ENCODE results near the gene DMAC2L. TPM values are rescaled to one million over a fixed set of nuclear protein-coding genes. Genes with fewer than 3 reads are reported as not detected.
"Not testable (repeated sequence)": the region's sequence is repeated elsewhere in the genome, so short reads cannot be mapped to it uniquely, and the experiment has no call there.

Gene DMAC2L
- total RNA-seq, 1 donor from 2014 or later = 18.8 TPM

DNA sequence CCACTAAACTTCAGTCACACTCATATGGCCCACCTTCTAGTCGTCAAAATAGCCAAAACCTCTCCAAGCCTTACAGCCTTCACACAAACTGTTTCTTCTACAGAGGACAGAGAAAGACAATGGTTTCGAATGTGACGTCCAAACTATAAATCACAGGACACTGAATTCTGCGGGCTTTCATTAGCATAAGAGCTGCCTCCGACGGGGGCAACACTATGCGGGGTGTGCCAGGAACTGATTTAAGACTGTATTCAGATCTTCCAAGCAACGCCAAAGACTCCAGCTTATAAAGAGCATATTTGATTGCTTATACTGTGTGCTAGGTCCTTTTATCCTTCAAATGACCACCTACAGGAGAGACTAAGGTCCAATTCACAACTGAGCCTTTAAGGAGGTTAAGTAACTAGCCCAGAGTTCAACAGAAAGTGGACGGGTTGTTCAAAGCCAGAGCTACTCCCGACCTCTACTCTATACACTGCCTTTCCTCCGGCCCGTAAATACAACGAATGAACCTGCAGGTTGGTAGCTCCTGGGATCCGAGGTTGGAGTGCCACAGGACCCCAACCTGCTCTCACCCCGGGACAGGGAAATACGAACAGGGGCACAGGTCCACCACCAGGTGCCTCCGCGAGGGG lies 670 bp upstream of the DMAC2L start:
- Mint-ChIP-seq H3K4me3 (peak overlapping the region; percentile 96), H3K27ac (peak overlapping the region; percentile 99), H3K9me3 (no peaks in the 10 kb centered on the region), H3K36me3 (ENCODE audit: low read depth) (peaks cover 31% of the 10 kb centered on the region), H3K27me3 (no peaks in the 10 kb centered on the region), H3K4me1 (peaks cover 35% of the 10 kb centered on the region)
- intact Hi-C loops (cut with micrococcal nuclease) = loop anchor here (5.0 kb wide), 2 partner anchors 249 to 416 kb away; no protein-coding TSS in a partner anchor
- DNase-seq = no peak

DNA sequence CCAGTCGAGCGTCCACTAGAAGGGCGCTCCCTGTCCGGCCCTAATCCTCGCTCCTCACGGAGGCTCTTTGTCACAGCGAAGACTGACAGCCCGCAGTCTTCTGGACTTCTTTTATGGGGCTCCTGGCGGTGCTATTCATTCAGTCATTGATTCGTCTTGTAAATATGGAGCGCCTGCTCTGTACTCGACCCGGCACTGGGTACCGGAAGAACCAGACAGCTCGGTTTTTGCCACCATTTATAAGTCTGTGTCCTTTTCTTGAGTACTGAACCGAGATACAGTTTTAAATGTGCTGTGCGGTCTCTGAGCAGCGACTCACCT lies 570 bp downstream of the DMAC2L start:
- no peaks in the 10 kb centered on the region for H3K27me3 Mint-ChIP-seq
- peak overlapping the region; percentile 96 for H3K4me3 Mint-ChIP-seq
- intact Hi-C loops (cut with micrococcal nuclease) = loop anchor here (1.0 to 5.0 kb wide), 10 partner anchors 9 to 678 kb away; partner anchors contain the start of genes KLHDC2, NIN, SOS2 and VCPKMT
- H3K4me1 Mint-ChIP-seq = peaks cover 39% of the 10 kb centered on the region
- DNase-seq = no peak
- no peaks in the 10 kb centered on the region for H3K9me3 Mint-ChIP-seq
- peaks cover 33% of the 10 kb centered on the region for H3K36me3 Mint-ChIP-seq (ENCODE audit: low read depth)
- H3K27ac Mint-ChIP-seq = peak overlapping the region; percentile 99

DNA sequence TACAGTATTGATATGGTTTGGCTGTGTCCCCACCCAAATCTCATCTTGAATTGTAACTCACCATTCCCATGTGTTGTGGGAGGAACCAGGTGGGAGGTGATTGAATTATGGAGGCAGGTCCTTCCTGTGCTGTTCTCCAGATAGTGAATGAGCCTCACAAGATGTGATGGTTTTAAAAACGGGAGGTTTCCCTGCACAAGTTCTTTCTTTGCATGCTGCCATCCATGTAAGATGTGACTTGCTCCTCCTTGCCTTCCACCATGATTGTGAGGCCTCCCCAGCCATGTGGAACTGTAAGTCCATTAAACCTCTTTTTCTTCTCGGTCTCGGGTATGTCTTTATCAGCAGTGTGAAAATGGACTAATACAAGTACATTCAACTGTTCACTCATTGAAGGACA lies 2.0 kb downstream of the DMAC2L start:
- peaks cover 43% of the 10 kb centered on the region for H3K4me1 Mint-ChIP-seq
- H3K27ac Mint-ChIP-seq, H3K9me3 Mint-ChIP-seq, DNase-seq, H3K27me3 Mint-ChIP-seq: not testable (repeated sequence)
- intact Hi-C loops (cut with micrococcal nuclease) = loop anchor here (5.0 kb wide), 2 partner anchors 252 to 413 kb away; no protein-coding TSS in a partner anchor
- H3K36me3 Mint-ChIP-seq (ENCODE audit: low read depth) = peaks cover 30% of the 10 kb centered on the region
- peak overlapping the region; percentile 22 for H3K4me3 Mint-ChIP-seq

DNA sequence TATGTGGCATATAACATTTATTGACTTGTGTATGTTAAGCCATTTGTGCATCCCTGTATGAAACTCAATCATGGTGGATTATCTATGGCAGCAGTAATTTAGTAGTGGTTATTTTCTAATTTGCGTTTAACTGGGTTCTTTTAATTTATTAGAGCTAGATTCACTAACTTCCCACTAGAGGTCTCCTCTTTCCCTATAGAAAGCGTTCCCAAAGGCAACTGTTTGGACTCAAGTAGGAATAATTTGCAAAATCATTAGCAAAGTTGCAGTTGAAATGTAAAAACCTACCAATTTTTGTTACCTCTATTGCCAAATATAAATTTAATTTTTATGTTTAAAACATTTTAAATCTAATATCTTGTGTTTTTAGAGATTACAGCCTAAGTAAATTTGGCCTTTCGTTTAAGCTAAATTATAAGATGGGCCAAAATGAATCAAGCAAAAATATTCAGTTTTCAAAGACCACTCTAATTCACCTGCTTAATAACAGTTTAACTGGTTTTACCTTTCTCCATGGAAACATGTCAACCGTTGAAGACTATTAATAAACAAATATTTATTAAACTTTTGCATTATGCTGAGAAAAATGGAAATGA lies 6.0 kb downstream of the DMAC2L start:
- intact Hi-C loops (cut with micrococcal nuclease) = no loop called here
- Mint-ChIP-seq H3K36me3 (ENCODE audit: low read depth) (peaks cover 27% of the 10 kb centered on the region), H3K27ac (no peak overlapping the region), H3K4me3 (no peak overlapping the region), H3K27me3 (no peaks in the 10 kb centered on the region), H3K9me3 (no peaks in the 10 kb centered on the region), H3K4me1 (peaks cover 33% of the 10 kb centered on the region)
- no peak for DNase-seq

DNA sequence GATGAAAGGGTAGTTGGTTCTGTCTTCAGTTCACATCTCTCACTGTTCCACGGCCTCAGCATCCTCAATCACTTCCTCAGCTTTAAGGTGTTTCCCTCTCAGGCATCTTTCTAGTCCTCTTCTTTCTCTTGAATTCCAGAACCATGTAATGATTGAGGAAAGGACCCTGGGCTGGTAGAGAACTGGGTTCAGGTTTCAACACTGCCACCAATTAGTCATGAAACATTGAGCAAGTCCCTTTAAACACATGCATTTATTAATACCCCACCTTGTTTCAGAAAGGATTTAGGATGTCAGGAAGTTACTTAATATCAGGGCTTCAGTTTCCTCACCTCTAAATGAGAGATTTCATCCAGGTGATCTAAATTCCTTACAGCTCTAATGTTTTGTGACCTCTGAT lies 7.2 kb downstream of the DMAC2L start:
- Mint-ChIP-seq H3K36me3 (ENCODE audit: low read depth) (peaks cover 26% of the 10 kb centered on the region), H3K27me3 (no peaks in the 10 kb centered on the region), H3K4me3 (no peak overlapping the region), H3K9me3 (no peaks in the 10 kb centered on the region), H3K4me1 (peaks cover 25% of the 10 kb centered on the region), H3K27ac (no peak overlapping the region)
- intact Hi-C loops (cut with micrococcal nuclease) = no loop called here
- no peak for DNase-seq

DNA sequence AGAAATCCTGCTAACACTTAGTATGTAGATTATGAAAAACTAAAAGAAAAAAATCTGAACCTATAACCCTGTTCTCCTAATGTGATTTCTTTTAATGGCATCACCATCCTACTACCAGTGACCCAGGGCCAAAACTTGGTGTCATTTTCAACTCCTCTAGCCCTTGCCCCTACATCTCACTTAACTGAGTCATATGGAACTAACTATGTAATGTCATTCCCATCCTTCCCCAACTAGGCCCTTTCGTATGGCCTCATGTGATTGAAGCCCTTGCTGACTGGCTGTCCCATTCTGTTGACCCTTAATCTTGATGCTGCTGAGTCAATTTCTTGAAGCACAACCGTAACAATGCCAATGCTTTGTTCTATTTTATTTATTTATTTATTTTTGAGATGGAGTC lies 7.6 kb downstream of the DMAC2L start:
- Mint-ChIP-seq H3K4me1 (peaks cover 24% of the 10 kb centered on the region), H3K9me3 (no peaks in the 10 kb centered on the region), H3K27me3 (no peaks in the 10 kb centered on the region), H3K27ac (no peak overlapping the region), H3K4me3 (no peak overlapping the region), H3K36me3 (ENCODE audit: low read depth) (peaks cover 24% of the 10 kb centered on the region)
- intact Hi-C loops (cut with micrococcal nuclease) = loop anchor here (2.0 to 5.0 kb wide), 3 partner anchors 89 to 443 kb away; partner anchors contain the start of gene SOS2
- no peak for DNase-seq

DNA sequence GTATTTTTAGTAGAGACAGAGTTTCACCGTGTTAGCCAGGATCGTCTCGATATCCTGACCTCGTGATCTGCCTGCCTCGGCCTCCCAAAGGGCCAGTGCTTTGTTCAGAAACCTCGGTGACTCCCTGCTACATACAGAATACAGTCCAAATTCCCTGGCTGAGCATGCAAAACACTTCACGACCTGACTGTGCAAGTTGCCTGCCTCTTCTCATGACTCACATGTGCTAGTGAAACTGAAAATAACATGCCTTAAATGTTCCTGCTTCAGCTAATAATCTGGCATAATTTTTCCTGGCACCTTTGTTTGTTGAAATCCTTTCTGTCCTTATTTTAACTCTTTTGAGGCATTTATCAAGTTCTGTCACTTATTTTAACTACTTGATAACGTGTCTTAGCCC lies 8.2 kb downstream of the DMAC2L start:
- peaks cover 24% of the 10 kb centered on the region for H3K4me1 Mint-ChIP-seq
- peaks cover 25% of the 10 kb centered on the region for H3K36me3 Mint-ChIP-seq (ENCODE audit: low read depth)
- no peaks in the 10 kb centered on the region for H3K9me3 Mint-ChIP-seq
- no peak for DNase-seq
- no peak overlapping the region for H3K4me3 Mint-ChIP-seq
- no peak overlapping the region for H3K27ac Mint-ChIP-seq
- no peaks in the 10 kb centered on the region for H3K27me3 Mint-ChIP-seq
- intact Hi-C loops (cut with micrococcal nuclease) = loop anchor here (2.0 to 5.0 kb wide), 3 partner anchors 89 to 442 kb away; partner anchors contain the start of gene SOS2

DNA sequence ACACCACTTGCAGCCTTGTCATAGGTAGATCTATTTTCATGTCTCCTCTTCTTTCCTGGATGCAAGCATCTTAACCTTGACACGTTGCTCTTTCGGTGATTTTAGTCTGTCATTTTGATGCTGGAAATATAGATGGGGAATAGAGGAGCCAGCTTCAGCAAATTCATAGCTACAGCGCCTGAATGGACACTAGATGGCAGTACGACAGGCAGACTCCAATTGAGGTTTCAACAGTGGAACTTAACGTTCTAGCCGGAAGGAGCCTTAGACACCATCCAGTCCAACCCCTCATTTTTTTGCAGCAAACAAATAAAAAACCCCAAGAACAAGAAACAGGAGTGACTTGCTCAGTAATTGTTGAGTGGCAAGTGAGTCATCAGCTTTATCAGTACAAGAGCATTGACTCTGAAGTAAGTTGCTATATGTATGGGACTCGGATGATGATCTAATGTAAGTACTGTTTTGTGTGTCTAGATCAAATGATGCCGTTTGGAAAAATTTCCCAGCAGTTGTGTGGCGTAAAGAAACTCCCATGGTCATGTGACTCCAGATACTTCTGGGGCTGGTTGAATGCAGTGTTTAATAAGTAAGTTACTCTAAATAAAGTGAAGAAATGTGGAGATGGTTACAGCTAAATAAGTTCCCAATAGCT lies 9.0 kb downstream of the DMAC2L start:
- H3K27ac Mint-ChIP-seq = no peak overlapping the region
- peaks cover 24% of the 10 kb centered on the region for H3K36me3 Mint-ChIP-seq (ENCODE audit: low read depth)
- DNase-seq = peak; percentile 91
- H3K4me1 Mint-ChIP-seq = peaks cover 22% of the 10 kb centered on the region
- intact Hi-C loops (cut with micrococcal nuclease) = loop anchor here (1.0 to 5.0 kb wide), 9 partner anchors 9 to 441 kb away; partner anchors contain the start of genes CDKL1, DMAC2L, L2HGDH and MAP4K5
- no peak overlapping the region for H3K4me3 Mint-ChIP-seq
- H3K9me3 Mint-ChIP-seq = no peaks in the 10 kb centered on the region
- no peaks in the 10 kb centered on the region for H3K27me3 Mint-ChIP-seq

DNA sequence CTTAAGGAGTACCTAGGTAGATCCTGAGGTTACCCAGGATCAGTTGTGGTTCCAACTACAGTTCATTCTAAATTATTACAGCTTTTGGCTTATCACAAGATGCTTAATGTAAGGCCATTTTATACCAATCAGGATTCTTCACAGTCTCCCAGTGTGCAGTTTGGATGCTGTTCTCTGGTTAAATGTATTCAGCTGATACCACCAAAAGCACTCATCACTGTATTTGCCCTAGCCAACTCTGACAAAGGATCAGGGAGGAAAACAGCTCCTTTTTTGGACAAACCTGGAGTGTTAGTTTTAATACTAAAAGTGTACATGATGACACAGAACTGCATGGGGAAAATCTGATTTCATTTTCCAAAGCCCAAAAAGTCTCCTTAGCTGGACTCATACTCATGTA lies 19.5 kb downstream of the DMAC2L start:
- no peak for DNase-seq
- Mint-ChIP-seq H3K4me1 (peaks cover 9% of the 10 kb centered on the region), H3K4me3 (no peak overlapping the region), H3K9me3 (no peaks in the 10 kb centered on the region), H3K27me3 (no peaks in the 10 kb centered on the region), H3K27ac (no peak overlapping the region), H3K36me3 (ENCODE audit: low read depth) (peaks cover 15% of the 10 kb centered on the region)
- intact Hi-C loops (cut with micrococcal nuclease) = no loop called here

DNA sequence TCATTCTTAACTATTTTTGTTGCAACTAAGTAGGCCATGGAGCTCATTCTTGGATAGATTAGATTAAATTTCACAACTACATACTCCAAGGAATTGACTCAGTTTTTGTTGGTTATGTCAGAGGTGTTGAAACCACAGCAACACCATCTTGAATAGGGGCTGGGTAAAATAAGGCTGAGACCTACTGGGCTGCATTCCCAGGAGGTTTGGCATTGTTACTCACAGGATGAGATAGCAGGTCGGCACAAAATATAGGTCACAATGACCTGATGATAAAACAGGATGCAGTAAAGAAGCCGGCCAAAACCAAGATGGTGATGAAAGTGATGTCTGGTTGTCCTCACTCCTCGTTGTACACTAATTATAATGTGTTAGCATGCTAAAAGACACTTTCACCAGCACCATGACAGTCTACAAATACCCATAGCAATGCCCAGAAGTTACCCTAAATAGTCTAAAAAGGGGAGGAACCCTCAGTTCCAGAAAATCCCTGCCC lies 20.9 kb downstream of the DMAC2L start:
- Mint-ChIP-seq H3K36me3 (ENCODE audit: low read depth) (peaks cover 15% of the 10 kb centered on the region), H3K27ac (no peak overlapping the region), H3K9me3 (no peaks in the 10 kb centered on the region), H3K27me3 (no peaks in the 10 kb centered on the region), H3K4me3 (no peak overlapping the region), H3K4me1 (peaks cover 10% of the 10 kb centered on the region)
- intact Hi-C loops (cut with micrococcal nuclease) = no loop called here
- no peak for DNase-seq

DNA sequence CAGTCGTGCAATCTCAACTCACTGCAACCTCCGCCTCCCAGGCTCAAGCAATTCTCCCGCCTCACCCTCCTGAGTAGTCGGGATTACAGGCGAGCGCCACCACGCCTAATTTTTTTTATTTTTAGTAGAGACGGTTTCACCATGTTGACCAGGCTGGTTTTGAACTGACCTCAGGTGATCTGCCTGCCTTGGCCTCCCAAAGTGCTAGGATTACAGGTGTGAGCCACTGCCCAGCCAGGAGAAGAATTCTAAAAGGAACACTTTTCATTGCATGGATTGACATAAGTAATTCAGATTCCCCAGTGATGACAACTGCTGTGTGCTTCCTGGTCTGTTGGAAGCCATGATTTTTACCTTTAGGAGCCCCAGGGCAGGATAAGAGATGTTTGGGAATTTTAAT lies 22.1 kb downstream of the DMAC2L start:
- H3K27me3 Mint-ChIP-seq = no peaks in the 10 kb centered on the region
- no peak for DNase-seq
- no peak overlapping the region for H3K27ac Mint-ChIP-seq
- no peaks in the 10 kb centered on the region for H3K9me3 Mint-ChIP-seq
- no peak overlapping the region for H3K4me3 Mint-ChIP-seq
- peaks cover 10% of the 10 kb centered on the region for H3K4me1 Mint-ChIP-seq
- intact Hi-C loops (cut with micrococcal nuclease) = no loop called here
- peaks cover 15% of the 10 kb centered on the region for H3K36me3 Mint-ChIP-seq (ENCODE audit: low read depth)

DNA sequence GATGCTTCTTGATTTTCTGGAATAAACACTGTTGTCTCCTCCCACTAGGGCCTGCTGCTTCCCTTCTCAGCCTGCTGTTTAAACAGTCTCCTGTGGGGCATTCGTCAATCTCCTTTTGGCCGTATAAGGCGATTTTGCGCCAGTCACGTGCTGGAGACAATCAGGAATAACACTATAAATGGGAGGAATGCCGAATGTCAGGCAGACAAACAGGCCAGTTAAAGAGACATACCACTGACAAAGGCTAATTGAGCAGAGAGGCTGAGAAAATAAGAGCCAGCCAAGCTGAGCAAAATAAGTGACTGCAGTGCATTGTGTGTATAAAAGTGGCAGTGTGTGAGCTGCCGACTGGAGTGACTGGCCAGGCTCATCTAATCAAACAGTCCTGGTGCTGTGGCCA lies 23.3 kb downstream of the DMAC2L start:
- Mint-ChIP-seq H3K4me3 (no peak overlapping the region), H3K27ac (no peak overlapping the region), H3K4me1 (peaks cover 10% of the 10 kb centered on the region), H3K27me3 (no peaks in the 10 kb centered on the region), H3K9me3 (no peaks in the 10 kb centered on the region), H3K36me3 (ENCODE audit: low read depth) (peaks cover 15% of the 10 kb centered on the region)
- intact Hi-C loops (cut with micrococcal nuclease) = no loop called here
- DNase-seq = no peak

DNA sequence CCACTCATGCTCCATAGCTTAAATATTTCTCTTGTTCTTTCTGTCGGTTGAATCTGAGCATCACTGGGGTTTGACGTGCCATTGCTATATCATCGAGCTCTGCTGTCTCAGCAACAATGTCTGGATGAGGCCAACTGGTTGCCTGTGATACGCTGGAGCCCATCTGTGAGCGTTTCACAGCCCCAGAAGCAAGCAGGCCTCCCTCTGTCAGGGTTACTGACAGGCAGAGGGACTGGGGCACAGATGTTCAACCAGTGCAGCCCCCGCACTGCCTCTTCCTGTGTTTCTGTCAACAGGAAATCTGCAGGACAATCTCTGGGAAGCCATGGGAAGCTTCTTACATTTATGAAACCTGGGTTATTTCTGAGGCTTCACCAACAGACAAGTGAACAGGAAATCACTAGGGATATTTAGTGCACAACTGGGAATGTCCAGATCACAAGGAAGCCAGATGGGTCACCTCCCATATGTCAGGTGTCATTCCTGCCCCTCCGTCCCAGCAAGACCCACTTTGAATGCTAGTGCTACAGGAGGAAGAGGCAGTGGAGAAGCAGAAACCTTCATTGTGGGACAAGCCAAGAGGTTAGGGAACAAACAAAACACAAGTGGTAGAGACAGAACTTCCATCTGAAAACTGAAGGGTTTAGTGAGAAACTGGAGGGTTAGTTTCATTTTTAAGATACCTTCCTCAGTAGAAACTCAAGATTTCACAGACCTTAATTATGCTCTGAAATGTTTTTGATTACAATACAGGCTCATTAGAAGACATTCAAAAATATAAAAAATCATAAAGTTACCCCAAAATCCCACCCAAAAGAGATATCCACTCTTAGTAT lies 24.1 kb downstream of the DMAC2L start:
- no peaks in the 10 kb centered on the region for H3K27me3 Mint-ChIP-seq
- peaks cover 16% of the 10 kb centered on the region for H3K36me3 Mint-ChIP-seq (ENCODE audit: low read depth)
- peak overlapping the region; percentile 40 for H3K4me3 Mint-ChIP-seq
- no peak for DNase-seq
- intact Hi-C loops (cut with micrococcal nuclease) = no loop called here
- H3K4me1 Mint-ChIP-seq = peaks cover 10% of the 10 kb centered on the region
- peak overlapping the region; percentile 5 for H3K27ac Mint-ChIP-seq
- H3K9me3 Mint-ChIP-seq = no peaks in the 10 kb centered on the region
